ENCODE results near the gene TMEM272. TPM values are rescaled to one million over a fixed set of nuclear protein-coding genes. Genes with fewer than 3 reads are reported as not detected.

The TMEM272 gene
- total and polyA plus RNA-seq, 12 donors = 0.09 to 2.7 (median 0.56) TPM

DNA sequence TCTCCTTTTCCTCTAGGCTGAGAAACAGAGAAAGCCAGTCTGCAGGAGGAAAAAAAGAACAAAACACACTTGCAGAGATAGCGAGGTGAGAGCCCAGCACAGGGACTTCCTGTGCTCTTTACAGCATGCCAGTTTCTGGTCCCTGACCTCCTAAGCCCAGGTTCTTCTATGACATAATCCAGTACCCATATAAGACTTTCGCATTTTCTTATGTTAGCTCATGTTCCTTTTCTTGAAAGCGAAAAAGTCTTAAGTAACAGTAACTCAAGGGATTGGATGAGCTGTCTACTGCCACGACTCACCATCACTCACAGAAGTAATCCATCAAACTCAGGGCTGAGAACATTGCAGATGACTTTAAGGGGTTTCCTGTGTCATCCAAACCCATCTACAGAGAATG is 34.2 kb upstream of the TMEM272 start:
- no peak overlapping the region for H3K27ac ChIP-seq
- intact Hi-C loops (cut with DNase I) = no loop called here
- H3K4me1 ChIP-seq = no peaks in the 10 kb centered on the region
- H3K27me3 ChIP-seq = no peaks in the 10 kb centered on the region
- WGBS, 2 donors = 90% methylated on average over 4 of the region's 4 CpGs
- ATAC-seq (no peak), DNase-seq (no peak)
- H3K4me3 ChIP-seq = no peak overlapping the region
- no peak for TF ChIP-seq CTCF (IDR thresholded peaks at IDR 0.05)
- no peaks in the 10 kb centered on the region for H3K36me3 ChIP-seq
- peaks cover 0 to 7% (median 0%) of the 10 kb centered on the region in 11 donors for H3K9me3 ChIP-seq

GRCh38 chr13:51874651-51875050 is 29.7 kb upstream of the TMEM272 start:
- intact Hi-C loops (cut with DNase I) = no loop called here
- no peak for ATAC-seq

DNA sequence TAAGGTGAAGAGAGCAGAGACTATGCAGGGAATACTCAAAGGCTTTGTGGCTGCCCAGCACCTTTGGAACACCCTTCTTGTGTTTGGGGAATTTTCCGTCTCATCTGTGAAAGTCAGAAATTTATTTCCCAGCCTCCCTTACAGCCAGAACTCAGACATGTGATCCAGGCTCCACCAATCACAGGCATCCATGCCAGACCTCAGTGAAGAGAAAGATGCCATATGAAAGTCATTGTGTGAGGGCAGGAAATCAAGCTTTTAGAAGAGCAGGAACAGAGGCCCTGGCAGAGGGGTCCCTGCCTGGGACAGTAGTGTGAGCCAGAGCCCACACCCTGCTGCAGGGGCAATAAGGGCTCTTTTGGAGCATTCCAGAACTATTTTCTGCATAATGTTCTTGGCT is 28.9 kb upstream of the TMEM272 start:
- no peak for ATAC-seq
- Histone ChIP-seq H3K4me3 (no peak overlapping the region), H3K27ac (no peak overlapping the region), H3K9me3 (no peaks in the 10 kb centered on the region), H3K27me3 (no peaks in the 10 kb centered on the region), H3K36me3 (no peaks in the 10 kb centered on the region), H3K4me1 (peaks cover 0 to 6% (median 0%) of the 10 kb centered on the region in 9 donors)
- 90 to 97% methylated on average over 1 of the region's 1 CpG for WGBS, 2 donors
- DNase-seq = no peak
- intact Hi-C loops (cut with DNase I) = no loop called here
- no peak for TF ChIP-seq CTCF (IDR thresholded peaks at IDR 0.05)

More at GRCh38 chr13:51874651-51875050, 29.7 kb upstream of the TMEM272 start:
- no peak for DNase-seq
- no peak overlapping the region for H3K4me3 ChIP-seq
- H3K4me1 ChIP-seq = peaks cover 0 to 6% (median 0%) of the 10 kb centered on the region in 9 donors
- no peaks in the 10 kb centered on the region for H3K9me3 ChIP-seq
- H3K36me3 ChIP-seq = no peaks in the 10 kb centered on the region
- TF ChIP-seq CTCF (IDR thresholded peaks at IDR 0.05) = no peak
- 90 to 91% methylated on average over 11 of the region's 11 CpGs for WGBS, 2 donors
- H3K27me3 ChIP-seq = no peaks in the 10 kb centered on the region
- H3K27ac ChIP-seq = no peak overlapping the region

DNA sequence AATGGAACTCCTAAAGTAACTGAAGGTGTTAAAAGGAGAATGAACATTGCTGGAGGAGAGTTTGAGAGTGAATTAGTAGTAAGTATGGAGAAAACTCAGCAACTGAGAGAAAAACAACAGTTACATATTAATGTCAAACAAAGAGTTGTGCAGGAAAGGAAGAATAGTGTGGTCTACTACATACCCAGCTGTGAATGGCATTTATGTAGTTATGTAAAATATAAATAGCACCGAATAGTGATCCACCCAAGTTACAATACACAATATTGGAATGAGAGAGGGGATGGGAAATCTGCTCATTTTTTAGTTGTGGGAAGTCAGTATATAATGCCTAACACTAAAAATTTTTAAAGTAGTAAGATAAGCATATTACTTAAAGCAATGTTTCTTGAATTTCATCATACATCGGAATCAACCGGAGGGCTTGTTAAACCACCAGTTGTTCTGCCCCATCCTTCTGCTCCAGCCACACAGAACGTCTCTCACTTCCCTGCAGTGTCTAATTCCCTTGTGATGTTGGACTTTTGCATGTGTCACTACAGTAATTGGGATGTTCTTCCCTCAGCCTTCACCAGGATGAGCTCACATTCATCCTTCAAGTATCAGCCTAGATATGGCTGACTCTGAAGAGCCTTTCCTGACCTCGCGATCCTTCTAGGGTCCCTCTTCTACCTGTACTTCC is 28.3 kb upstream of the TMEM272 start:
- 90 to 92% methylated on average over 6 of the region's 6 CpGs for WGBS, 2 donors
- TF ChIP-seq CTCF (IDR thresholded peaks at IDR 0.05) = no peak
- Histone ChIP-seq H3K9me3 (no peaks in the 10 kb centered on the region), H3K27ac (no peak overlapping the region), H3K4me1 (peaks cover 0 to 6% (median 0%) of the 10 kb centered on the region in 9 donors), H3K4me3 (no peak overlapping the region), H3K27me3 (no peaks in the 10 kb centered on the region), H3K36me3 (no peaks in the 10 kb centered on the region)
- no peak for DNase-seq
- intact Hi-C loops (cut with DNase I) = no loop called here
- no peak for ATAC-seq
